Fibroblast of skin of back (primary cell): ENCODE measurements around the gene ADD2.

Experiments used
- DNase-seq: peaks from one replicate; pipeline ENCODE4 v3.0.0-alpha.2; 2013

ADD2 gene

DNA sequence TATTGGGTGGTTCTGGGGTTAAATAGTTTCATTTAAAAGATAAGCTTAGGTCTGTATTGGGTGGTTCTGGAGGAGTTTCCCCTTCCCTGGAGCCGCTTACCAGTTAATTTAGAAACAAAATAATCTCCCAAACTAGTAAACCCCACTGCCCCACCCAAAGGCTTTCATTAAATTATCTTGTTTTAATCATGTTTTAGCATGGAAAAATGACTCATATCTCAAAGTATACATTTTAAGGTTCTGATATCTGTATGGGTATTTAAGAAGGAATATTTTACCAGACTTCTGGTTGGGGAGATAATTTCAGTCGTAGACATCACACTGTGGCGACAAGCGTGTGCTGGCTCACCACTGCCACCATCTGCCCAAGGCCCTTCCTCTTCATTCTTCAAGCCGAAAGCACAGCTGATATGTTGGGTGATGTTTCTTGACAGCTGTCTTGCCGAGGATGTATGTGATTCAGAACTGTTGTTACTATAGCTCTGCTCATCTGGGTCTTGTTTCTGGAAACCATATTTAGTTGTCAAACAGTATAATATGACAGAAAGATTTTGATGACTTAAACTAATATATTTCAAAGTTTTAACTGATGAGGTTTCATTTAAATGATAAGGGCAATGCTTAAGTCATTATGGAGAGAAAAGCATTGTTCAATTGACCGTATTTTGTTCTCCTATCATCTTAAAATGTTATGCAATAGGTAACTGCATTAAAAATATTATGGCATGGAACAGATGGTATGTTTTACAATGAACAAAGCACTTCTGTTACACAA is 17.3 kb upstream of the ADD2 start:
- peak; percentile 12 for DNase-seq

DNA sequence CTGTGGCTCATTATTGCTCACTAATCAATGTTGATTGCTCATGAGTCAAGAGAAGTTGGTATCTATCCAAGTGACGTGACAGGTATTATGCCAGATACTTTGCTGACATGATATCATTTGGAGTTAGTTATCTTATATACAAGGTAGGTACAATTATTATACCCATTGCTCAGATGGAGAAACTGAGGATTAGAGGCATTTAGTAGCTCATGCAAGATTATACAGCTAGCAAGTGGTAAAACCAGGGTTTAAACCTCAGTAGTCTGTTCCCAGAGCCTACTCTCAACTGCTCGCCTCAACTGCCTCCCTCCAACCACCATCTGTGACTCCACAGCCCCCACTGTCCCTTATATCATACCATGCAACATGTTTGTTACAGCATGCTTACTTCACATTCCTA is 16.3 kb upstream of the ADD2 start:
- DNase-seq = no peak

DNA sequence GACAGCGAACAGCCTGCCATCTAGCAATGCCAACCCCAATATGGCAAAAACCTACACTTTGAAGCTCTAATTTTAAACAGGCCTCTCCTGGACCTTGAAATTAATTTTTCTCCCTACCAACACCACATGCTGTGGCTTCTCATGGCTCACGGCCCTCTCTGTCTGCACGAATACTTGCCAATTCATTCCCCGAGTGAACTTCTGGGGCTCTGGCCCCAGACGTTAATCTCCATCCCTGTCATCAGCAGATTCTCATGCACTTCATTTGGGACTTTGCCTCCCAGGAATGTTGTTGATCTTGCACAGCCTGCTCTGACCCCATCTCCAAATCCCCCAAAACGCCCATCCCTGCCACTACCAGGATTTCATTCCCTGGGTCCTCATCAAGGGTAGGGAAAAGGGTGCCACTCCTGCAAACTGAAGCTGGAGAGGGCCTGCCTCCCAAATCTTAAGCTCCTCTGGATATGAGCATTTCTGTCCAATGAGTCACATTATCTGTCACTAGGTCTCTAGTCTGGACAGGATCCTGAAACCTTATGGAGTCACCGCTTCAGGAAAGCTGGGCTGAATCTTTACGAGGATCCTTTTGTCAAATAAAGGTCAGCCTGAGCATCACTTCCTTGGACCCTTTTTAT is 12.0 kb upstream of the ADD2 start:
- peak; percentile 39 for DNase-seq

DNA sequence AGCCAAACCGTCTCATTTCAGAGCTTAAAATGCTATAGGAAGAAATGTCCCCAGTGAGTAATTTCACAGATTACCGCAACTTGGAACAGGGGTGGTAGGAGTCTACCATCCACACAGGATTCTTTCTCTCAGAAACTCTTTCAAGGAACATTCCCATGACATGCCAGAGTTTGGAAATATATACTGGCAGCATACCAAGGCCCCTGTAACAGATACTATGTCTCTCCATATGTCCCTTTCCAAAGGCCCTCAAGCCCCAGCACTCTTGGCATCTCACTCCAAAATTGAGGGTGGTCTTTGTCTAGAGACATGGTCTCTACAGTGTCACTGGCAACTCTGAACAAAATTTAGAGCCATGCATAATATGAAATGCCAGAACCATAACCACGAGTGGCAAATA is 11.5 kb upstream of the ADD2 start:
- no peak for DNase-seq

DNA sequence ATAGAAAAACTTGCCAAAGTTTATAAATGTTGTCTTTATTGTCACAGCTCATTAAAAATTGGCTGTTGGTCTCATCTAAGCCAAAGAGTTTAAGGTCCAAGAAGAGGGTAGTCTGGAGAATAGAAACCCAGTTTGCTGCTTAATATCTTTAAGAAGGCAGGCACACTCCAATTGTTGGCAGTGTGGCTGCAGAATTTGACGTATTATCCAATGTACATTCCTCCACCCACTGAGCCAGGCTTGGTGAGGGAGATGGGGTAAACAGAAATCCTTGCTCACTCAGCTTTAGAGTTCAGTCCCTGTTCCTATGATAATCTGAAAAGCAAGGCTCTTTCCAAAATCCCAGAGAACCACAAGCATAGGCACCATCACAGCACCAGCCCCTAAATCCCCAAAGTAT is 10.7 kb upstream of the ADD2 start:
- DNase-seq = no peak

DNA sequence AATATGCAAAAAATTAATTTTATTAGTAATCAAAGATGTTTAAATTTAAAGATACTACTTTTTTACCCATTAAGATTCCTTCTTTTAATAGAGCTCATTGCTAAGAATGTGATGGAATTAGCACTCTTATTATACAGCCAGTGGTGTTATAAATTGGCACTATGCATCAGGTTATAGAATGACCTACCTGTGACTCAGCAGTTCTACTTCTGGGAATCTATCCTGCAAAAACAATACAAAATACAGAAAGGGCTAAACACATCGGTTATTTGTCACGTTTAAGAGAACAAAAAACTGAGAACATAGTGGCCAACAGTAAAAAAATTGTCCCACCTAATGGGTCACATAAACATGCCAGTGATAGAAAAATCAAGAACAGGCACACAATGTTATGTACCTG is 9.4 kb upstream of the ADD2 start:
- no peak for DNase-seq

DNA sequence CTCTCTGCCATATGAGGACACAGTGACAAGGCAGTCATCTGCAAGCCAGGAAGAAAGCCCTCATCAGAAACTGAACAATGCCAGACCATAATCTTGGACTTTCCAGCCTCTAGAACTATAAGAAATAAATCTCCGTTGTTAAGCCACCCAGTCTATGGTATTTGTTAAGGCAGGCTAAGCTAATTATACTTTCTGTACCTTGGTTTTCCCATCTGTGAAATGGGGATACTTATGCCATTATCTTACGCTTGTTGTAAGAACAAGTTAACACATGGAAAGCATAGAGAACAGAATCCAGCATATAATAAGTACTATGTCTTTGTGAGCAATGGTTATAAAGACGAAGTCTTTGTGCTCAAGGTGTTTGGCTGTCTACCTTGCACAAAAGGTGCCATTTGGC is 8.3 kb upstream of the ADD2 start:
- DNase-seq = no peak

DNA sequence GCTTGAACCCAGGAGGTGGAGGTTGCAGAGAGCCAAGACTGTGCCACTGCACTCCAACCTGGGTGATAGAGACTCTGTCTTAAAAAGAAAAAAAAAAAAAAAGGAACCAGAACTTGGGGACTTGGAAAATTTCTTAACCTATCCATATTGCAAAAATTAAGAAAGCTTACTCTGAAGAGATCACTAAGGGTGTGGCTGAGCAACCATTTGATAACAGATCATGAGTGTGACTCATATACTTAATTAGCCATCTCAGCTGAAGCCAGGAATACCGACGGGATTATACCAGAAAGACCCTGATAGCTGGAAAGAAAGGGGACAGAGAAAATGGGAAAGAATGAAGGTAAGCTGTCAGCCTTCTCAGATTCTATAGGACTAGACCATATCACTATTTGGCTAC is 7.1 kb upstream of the ADD2 start:
- no peak for DNase-seq

DNA sequence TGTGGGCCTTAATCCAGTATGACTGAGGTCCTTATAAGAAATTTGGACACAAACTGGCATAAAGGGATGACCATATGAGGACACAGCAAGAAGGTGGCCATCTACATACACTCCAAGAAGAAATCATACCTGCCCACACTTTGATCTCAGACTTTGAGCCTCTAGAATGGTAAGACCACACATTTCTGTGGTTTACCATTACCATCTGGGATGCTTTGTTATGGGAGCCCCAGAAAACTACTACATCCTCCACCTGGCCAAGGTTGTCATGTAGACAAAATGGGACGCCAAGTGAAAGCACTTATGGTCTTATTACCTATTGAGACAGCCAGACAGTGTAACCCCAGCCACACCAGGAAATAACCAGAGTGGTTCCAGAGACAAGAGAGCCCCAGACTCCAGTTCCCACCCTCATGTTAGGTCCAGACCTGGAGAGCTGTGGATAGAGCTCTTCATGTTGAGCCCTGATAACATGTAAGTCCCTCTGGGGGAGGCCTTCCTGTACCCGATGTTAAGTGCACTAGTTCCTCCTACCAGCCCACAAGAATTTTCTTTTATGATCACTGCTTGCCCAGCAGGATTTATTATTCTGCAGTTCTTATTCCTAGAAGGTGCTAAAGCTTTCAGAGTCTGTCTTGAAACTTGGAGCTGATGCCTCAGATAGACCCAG is 4.6 kb upstream of the ADD2 start:
- DNase-seq = no peak

DNA sequence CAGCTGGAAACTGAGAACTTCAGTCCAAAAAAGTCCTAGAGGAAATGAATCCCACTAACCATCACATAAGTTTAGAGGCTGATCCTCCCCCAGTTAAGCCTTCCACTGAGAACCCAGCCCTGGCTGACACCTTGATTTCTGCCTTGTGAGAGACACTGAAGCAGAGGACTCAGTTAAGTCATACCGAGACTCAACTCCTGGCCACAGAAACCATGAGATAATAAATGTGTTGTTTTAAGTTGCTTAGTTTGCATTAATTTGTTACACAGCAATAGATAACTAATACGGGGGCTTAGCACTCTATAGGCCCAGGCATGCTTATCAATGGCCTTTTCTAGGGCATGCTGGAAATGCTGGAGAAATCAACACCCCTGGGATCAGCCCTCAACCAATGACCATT is 3.4 kb upstream of the ADD2 start:
- no peak for DNase-seq

DNA sequence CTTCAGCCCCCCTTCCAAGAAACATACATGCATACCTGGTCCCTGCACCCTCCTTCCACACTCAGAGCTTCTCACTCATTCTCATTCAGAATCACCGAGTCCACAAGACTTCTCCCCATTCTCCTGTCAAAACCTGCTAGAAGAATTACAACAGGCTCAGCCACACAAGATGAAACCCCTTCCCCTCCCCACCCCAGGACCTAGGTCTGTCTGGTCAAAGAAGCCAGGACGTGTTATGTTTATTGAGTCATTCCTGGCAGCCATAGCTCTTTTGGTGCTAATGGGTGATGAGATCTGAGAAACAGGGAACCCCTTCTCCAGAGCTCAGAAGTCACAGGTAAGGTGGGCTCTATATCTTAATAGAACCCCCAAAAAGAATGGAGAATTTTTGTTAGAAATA is 1.4 kb upstream of the ADD2 start:
- DNase-seq = no peak

DNA sequence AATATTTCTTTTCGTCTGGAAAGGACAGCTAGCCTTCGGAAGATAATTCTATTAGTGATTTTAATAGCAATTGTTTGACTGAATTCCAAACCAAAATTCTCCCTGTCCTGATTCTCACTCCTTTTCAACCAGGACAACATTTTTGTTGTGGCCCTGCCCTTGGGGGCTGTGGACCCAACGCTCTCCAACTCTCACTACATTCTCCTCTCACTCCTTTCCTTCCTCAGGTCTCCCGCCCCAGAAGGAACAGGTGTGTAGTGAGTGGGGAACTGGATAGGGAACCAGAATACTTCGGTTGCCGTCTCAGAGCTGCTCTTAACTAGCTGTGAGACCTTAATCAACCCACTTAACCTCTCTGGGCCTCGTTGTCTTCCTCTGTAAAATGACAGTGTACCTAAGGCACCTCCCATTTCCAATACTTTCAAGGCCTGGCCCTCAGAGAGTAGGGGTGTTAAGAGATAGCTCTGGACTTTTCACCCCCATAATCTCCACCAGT is 638 bp upstream of the ADD2 start:
- DNase-seq = no peak

DNA sequence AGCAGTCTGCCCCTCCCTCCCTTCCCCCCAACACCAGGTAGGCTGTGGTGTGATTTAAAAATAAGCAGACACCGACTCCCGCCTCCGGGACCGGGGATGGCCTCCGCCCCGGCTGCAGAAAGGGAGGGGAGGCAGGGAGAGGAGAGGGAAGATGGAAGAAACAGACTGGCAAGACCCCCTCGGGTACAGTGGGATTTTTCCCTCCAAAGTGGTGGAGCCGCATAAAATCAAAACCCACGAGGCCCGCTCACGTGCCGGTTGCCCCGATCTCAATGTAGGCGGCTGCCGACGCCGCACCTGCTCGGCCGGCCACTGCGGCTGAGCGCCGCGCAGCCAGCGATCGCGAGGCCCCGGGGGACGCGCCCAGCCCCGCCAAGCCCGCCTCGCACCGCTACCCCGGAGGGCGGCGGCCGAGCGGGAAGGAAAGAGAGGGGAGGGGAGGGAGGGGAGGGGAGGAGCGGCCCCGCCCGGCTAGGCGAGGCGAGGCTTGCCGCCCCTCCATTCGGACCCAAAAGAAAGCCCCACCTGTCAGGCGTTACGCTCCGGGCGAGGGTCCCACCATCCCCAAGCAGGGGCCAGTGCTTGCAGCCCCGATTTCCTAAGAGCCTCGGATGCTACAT is 811 bp downstream of the ADD2 start:
- DNase-seq = no peak

DNA sequence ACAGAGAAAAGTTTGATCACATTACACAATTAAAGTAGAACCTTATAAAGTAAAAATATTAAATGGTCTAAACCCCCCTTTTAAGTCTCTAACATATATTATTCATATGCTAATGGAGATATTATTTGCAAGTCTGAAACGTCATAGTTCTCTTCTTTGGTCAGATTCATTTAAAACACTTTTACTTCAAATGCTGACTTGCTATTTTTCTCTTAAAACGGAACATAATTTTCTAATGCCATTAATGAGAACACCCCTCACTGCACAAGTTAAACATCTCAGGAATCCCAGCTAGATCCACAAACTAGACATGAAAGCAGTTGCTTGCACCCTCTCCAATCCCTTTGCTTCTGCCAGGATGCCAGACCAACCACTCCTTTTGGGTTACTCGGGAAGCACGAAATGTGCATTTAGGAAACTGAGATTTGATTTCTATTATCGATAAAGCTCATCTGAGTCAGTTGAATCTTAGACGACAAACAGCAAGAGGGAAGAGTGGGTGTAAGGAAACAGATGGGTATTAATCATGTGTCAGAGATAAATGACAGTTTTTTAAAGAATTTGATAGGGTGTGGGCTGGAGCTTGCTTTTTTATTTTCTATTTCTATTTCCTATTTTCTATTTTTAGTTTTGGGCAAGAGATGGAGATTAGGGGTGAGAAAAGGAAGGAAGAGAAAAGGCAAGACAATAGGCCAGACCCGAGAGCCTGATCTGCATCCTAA is 1.5 kb downstream of the ADD2 start:
- DNase-seq = no peak

DNA sequence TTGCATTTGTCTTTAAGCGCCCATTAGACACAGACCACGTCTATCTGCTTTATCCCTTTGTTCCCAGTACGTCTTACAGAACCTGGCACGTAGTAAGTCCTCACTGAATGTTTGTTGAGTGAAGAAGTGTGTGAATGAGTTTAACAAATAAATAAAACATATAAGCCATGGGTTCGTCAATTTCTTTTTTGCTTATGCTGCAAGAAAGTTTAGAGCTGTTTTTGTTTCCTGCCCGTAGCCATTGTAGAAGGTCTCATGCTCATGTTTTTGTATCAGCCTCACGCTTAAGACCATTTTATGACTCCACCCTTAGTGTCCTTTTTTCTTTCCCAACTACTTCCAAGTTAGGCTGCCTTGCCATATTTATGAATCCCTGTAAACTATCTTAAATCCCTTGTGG is 2.5 kb downstream of the ADD2 start:
- no peak for DNase-seq

DNA sequence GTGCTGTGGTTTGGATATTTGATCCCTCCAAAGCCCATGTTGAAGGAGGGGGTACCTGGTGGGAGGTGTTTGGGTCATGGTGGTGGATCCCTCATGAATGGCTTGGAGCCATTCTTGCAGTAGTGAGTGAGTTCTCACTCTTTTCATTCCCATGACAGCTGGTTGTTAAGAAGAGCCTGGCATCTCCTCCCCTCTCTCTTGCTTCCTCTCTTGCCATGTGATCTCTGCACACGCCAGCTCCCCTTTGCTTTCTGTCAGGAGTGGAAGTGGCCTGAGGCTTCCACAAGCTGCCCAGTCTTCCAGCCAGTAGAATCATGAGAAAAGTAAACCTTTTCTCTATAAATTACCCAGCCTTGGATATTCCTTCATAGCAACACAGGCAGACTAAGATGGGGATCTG is 8.6 kb downstream of the ADD2 start:
- no peak for DNase-seq

DNA sequence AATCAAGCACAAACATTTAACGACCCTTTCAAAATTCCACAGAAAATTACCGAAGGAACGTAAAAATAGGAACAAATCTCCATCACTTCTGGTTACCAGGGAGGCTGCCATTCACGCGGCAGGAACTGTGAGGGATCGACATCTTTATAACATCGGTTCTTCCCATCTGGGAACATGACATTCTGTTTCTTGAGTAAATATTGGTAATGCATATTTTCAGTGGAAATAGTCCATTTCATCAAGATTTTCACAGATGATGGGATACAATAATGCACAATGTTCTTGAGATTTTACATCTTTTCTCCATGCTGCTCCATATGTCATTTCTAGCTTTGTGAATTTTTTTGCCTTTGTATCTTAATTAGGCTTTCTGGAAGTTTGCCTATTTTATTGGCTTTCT is 10.0 kb downstream of the ADD2 start:
- DNase-seq = no peak

DNA sequence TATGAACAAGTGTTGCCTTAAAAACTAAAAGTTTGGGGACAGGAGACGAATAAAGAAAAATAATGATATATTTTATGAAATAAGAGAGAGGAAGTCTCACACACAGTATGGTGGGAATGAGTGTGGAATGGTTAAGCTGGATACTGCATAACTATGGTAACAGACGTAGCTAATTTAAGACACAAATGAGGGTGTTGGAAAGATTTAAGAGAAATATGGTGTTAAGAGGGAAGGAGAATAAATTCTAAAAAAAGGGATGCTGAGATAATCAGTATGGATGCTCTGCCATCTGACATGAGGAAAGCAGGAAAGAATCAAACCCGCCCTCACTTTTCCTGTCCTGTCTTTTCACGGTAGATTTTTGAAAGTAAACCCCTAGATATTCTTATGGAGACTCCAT is 10.6 kb downstream of the ADD2 start:
- no peak for DNase-seq

DNA sequence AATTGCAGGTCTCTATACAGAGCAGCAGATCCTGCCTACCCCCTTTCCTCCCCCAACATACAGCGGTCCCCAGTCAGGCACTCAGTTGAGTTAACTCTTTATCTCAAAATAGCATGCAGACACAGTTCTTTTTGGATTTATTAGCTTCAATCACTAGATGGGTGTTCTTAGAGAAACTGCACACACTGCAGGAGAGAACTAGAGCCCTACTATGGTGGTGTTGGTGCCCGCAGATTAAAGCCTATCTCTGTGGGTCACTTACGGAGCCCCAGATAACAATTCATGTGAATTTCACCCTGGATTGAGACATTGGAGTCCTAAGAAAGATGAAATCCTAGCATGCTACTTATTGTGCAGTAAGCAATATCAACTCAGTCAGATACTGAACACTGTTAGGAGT is 11.9 kb downstream of the ADD2 start:
- no peak for DNase-seq

DNA sequence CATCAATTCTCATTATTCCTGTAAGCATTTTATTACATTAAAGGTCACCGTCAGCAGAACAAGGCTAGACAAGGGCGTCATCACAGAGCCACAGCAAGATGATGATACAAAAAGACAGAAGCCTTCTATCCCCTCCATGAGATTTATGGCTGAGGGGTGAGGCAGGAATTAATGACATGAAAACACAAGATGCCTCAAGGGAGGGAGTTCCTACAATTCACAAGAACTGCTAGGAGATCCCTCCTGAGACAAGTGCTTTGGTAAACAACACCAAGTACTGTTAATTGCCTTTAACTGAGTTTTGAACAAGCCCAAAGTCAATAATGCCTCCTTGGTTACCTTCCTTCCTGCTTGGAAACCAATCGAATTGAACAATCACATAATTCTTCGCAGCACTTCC is 14.1 kb downstream of the ADD2 start:
- DNase-seq = no peak

DNA sequence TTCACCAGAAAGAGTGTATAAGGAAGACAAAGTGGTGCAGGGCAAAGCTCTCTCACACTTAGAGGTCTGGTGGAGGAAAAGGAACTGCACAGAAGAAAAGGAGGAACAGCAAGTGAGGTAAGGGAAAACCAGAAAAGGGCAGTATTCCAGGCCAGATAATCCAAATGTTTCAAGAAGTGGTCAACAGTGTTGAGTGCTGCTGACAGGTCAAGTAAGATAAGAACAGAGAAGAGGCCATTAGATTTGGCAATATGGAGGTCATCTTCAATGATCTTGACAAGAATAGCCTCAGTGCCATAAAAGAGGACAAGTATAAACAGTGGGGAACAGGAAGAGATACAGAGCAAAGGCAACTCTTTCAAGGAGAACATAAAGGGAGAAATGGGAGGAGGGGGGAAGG is 15.0 kb downstream of the ADD2 start:
- DNase-seq = no peak

DNA sequence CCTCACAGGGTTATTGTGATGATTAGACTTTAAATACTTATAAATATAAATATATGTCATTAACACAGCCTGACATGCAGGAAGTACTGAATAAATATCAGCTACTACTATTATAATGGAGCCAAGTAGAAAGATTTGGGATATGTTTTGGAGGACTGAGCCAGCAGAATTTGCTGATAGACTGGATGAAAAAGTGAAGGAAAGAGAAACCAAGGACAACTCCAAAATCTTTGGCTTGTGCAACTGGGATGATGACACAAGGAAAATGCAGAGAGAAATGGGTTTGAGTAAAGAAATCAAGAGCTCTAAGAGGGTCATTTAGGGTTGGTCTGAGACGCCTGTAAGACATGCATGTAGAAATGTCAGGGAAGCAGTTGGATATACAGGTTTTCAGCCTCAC is 15.6 kb downstream of the ADD2 start:
- no peak for DNase-seq

DNA sequence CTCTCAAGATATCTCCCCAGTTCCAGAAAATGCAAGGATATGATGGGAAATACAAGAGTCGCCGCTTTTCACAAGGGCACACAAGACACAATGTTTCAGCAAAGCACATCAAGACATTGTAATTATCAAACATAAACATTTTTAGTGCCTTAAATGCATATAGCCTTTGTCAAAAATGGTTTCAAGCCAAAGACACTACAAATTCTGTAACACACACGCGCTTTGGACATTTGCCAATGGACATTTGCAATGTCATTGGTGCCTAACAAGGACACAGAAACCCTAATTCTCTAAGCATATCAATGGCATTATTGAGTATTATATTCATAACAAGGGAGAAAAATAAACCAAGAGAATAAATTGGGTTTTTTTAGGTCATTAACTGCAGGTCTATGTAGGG is 16.1 kb downstream of the ADD2 start:
- DNase-seq = no peak
